Measurements from ENCODE around the gene ABHD6.

DNA sequence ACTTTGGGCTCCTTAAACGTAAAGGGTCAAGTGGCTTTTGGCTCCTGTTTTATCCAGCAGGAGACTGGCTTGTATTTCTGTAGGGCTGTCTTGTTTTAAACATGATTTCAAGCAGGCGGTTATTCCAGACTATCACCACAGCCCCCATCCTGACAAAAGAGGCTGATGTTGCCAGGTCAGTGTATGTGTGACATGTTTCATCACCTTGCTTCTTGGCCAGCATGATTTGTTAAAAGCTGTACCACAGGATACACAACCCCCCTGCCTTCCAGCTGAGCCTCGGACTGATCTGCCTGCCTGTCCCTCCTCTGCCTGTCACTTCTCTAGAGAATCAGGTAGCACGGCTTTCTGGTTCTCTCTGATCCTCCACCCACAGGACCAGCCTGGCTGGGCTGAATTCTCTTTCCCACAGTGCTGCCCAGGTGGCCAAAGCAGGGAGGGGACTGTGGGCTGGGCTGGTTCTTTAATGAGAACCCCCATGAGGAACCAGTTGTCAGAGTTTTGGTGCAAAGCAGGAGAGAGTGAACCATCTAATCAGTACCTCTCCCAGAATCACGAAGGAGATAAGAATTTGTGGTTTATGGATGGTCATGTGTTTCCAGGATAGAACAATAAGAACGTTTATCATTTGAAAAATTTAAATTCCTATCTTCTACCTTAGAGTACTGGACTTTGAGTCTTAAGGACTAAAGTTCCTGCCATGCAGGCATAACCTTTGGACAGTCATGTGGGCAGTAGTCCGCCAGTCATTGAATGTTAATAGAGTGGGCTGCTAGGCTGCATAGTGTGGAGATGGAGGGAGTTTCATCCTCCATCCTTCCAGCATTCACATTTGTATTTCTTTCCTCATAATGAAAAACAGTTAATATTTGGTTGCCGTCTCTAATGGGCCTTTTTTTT, 8.8 kb downstream of the ABHD6 start:
- TF ChIP-seq, protein P1, sequence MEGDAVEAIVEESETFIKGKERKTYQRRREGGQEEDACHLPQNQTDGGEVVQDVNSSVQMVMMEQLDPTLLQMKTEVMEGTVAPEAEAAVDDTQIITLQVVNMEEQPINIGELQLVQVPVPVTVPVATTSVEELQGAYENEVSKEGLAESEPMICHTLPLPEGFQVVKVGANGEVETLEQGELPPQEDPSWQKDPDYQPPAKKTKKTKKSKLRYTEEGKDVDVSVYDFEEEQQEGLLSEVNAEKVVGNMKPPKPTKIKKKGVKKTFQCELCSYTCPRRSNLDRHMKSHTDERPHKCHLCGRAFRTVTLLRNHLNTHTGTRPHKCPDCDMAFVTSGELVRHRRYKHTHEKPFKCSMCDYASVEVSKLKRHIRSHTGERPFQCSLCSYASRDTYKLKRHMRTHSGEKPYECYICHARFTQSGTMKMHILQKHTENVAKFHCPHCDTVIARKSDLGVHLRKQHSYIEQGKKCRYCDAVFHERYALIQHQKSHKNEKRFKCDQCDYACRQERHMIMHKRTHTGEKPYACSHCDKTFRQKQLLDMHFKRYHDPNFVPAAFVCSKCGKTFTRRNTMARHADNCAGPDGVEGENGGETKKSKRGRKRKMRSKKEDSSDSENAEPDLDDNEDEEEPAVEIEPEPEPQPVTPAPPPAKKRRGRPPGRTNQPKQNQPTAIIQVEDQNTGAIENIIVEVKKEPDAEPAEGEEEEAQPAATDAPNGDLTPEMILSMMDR (IDR thresholded peaks at IDR 0.05; ENCODE audit: poor library complexity), result no peak
- TF ChIP-seq EZH2 (IDR thresholded peaks at IDR 0.05; ENCODE audit: borderline replicate concordance), result no peak
